ENCODE data around the gene FRMPD2. TPM values are rescaled to one million over a fixed set of nuclear protein-coding genes. Genes with fewer than 3 reads are reported as not detected.

The FRMPD2 gene
- total and polyA plus RNA-seq, 2 donors (not counting 3 experiments of a cell fraction or from before 2014, with no cell fraction given): 0.42 TPM; not detected in 1

DNA sequence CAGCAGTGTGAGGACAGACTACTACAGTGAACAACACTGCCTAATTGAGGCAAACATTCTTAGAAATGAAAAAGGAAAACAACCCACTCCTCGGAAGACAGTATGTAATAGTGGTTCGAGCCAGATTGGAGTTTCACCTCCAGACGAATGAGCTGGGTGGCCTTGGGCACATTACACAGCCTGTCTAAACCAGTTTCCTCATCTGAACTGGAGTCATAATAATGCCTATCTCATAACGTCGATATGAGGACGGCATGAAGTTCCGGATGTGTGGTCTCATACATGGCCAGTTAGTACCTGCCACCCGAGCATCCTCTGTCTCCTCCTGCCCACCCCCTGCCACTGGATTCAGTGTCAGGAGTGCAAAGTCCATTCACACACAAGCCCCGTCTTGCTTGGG lies 15.8 kb upstream of the FRMPD2 start:
- FAIRE-seq: no peak
- H4K20me1 ChIP-seq (replicated peaks; ENCODE audit: control insufficient read depth, extremely low read depth, insufficient read depth, low read length): no peaks in the 10 kb centered on the region
- ChIA-PET CTCF (interaction anchor here (0.7 to 4.5 kb wide), 7 partner anchors 10 to 75 kb away, joined by 3 to 31 read pairs (median 3); no protein-coding TSS in a partner anchor), POLR2A (no interaction called here)
- DNase-seq (ENCODE audit: low read depth, low spot score): no peak
- BruUV-seq (replicated peaks): no TSS peak
- H3K27ac ChIP-seq (ENCODE audit: insufficient read depth, low read depth, low read length): no peak overlapping the region
- intact Hi-C loops (cut with micrococcal nuclease) (no loop called here), dilution Hi-C loops (cut with MboI; ENCODE audit: extremely low pct_ligation_motif_present, low sequenced_read_pairs) (no loop called here)
- no peak overlapping the region for H3K9ac ChIP-seq (replicated peaks; ENCODE audit: extremely low read depth, insufficient read depth, low read length)
- H3K9me3 ChIP-seq (replicated peaks; ENCODE audit: control insufficient read depth, insufficient read depth, low read length): no peaks in the 10 kb centered on the region
- H3K27me3 ChIP-seq (ENCODE audit: control insufficient read depth in 2 of 2, insufficient read depth in 2 of 2, low read length in 2 of 2): peaks cover 3 to 5% of the 10 kb centered on the region in 2 experiments
- H3K4me1 ChIP-seq (ENCODE audit: control insufficient read depth, extremely low read depth, insufficient read depth, low read length): no peaks in the 10 kb centered on the region
- no peaks in the 10 kb centered on the region for H3K79me2 ChIP-seq (ENCODE audit: control insufficient read depth, insufficient read depth, low read length)
- H3K36me3 ChIP-seq (ENCODE audit: control insufficient read depth in 2 of 2, extremely low read depth in 1 of 2, insufficient read depth in 2 of 2, low read length in 2 of 2): no peaks in the 10 kb centered on the region
- no peak overlapping the region for H3K4me2 ChIP-seq (ENCODE audit: insufficient read depth, low read length)
- no peak overlapping the region for H3K4me3 ChIP-seq (replicated peaks in 1 of 3; ENCODE audit: insufficient read depth in 1 of 3, low read depth in 1 of 3, low read length in 3 of 3)
- H3K9me1 ChIP-seq (replicated peaks; ENCODE audit: control insufficient read depth, extremely low read depth, insufficient read depth, low read length): no peaks in the 10 kb centered on the region
- H2AFZ ChIP-seq (ENCODE audit: low read depth, low read length): no peak overlapping the region
- TF ChIP-seq POLR2A (IDR thresholded peaks at IDR 0.05; ENCODE audit: low read depth, low read length): no peak
- TF ChIP-seq POLR2AphosphoS5 (IDR thresholded peaks at IDR 0.05; ENCODE audit: insufficient read depth, low read depth, low read length): no peak
- TF ChIP-seq, protein P1, sequence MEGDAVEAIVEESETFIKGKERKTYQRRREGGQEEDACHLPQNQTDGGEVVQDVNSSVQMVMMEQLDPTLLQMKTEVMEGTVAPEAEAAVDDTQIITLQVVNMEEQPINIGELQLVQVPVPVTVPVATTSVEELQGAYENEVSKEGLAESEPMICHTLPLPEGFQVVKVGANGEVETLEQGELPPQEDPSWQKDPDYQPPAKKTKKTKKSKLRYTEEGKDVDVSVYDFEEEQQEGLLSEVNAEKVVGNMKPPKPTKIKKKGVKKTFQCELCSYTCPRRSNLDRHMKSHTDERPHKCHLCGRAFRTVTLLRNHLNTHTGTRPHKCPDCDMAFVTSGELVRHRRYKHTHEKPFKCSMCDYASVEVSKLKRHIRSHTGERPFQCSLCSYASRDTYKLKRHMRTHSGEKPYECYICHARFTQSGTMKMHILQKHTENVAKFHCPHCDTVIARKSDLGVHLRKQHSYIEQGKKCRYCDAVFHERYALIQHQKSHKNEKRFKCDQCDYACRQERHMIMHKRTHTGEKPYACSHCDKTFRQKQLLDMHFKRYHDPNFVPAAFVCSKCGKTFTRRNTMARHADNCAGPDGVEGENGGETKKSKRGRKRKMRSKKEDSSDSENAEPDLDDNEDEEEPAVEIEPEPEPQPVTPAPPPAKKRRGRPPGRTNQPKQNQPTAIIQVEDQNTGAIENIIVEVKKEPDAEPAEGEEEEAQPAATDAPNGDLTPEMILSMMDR (IDR thresholded peaks at IDR 0.05; ENCODE audit: extremely low read depth in 1 of 2, insufficient read depth in 1 of 2, low read depth in 1 of 2, low read length in 2 of 2): no peak
- no peak for TF ChIP-seq GATA2 (IDR thresholded peaks at IDR 0.05; ENCODE audit: insufficient read depth, insufficient read length, low read depth, low read length)
- TF ChIP-seq MYC (IDR thresholded peaks at IDR 0.05; ENCODE audit: low read depth, low read length): no peak
- TF ChIP-seq, protein P2, sequence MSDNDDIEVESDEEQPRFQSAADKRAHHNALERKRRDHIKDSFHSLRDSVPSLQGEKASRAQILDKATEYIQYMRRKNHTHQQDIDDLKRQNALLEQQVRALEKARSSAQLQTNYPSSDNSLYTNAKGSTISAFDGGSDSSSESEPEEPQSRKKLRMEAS (IDR thresholded peaks at IDR 0.05; ENCODE audit: insufficient read depth, insufficient read length): no peak
- no peak for TF ChIP-seq JUN (IDR thresholded peaks at IDR 0.05; ENCODE audit: borderline replicate concordance, insufficient read depth, insufficient read length, low read depth)
- TF ChIP-seq EZH2 (IDR thresholded peaks at IDR 0.05; ENCODE audit: borderline replicate concordance, low read depth, low read length, severe bottlenecking): no peak
- TF ChIP-seq FOS (IDR thresholded peaks at IDR 0.05; ENCODE audit: borderline replicate concordance, insufficient read depth, low read length): no peak

Data from endothelial cell of umbilical vein (primary cell).